Stimulated activated CD4-positive, alpha-beta T cell treated with anti-CD3 and anti-CD28 coated beads, Interleukin-4, amount 100 ng/mL, for 48 hours (primary cell): Measurements from ENCODE around the gene CMYA5.
"Not testable (repeated sequence)": the region's sequence is repeated elsewhere in the genome, so short reads cannot be mapped to it uniquely, and the experiment has no call there.

ENCODE experiments used
- DNase-seq, 2 donors: peaks; one replicate each; pipeline ENCODE4 v3.0.0-alpha.2; 2020; ENCODE audit warnings: low read depth in 2 of 2

The CMYA5 gene

DNA sequence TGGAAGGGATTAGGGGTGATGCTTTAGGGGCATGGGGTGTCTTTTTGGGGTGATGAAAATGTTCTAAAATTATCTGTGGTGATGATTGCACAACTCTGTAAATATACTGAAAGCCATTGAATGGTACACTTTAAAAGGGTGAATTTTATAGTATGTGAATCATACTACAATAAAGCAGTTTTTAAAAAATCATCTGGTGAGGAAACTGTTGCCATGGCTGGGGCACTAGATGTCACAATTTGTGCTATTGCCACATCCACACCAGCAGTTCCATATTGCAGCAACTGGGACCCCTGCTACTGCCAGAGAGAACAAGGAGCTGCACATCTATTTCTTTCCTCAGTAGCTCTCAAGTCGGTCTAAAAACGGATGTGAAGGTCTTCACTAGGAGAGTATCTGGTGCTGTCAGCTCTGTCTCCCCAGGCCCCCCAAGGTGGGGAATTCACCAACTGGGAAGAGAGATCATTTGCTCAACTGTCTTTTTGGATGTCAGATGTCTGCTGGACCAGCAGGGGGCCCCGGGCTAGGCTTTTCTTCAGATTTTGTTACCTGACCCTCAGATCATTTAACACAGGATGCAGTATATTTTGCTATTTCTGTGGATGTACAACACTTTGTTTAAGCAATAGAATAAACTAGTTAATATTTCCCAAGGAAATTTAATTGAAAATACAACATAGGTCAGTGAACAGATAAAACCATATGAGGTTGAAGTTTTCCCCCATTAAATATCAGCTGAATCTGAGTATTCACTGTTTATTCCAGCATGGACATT, 13.2 kb downstream of the CMYA5 start:
- DNase-seq, result peak in 1 of 2 donors; percentile 23

DNA sequence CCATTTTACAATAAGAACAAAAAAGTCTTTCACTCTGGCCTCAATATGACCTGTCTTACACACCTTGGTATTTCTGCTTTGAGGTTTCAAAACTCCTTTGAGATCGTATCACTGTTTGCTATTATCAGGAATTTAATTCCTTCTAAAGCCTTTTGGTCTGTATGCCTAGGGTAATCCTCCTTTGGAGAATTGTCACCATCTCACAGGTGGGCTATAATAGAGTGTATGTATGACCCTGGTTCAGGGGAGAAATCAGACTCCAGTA, 13.7 kb downstream of the CMYA5 start:
- DNase-seq, result no peak

DNA sequence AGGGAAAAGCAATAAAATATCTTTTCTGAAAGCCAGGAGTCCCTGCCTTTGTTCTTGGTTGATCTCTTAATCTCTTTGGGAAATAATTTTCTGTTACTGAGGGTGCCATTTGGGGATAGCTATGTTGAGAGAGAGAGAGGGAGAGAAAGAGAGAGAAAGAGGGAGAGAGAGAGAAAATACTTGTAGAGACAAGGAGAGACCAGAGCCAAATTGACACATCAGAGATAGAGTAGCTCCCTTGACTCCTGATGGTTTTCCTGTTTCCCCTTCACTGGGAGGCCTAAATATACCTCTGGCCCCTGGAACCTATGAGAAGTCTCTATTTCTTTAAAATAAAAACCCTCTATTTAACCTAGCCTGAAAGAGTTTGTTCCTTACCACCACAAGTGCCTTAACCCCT, 14.9 kb downstream of the CMYA5 start:
- no peak for DNase-seq

- DNase-seq, result no peak
Observed at GRCh38 chr5:79705632-79706031, 16.0 kb downstream of the CMYA5 start.

DNA sequence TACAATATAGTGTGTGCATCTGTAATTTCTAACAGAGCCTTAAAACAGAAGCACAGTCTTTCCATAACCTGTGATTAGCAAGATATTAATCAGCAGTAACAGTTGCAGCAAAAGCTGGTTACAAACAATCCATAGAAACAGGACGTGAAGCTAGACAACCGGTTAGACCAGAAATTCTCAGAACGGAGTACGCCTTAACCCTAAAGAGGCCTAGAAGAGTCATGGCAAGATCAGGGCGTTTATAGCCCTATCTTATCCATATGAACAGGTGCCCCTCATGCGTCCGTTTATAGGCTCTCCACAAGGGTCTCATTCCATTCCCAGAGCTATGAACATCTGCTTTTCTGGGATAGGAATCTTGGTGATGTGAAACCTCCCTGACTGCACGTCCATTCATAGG, 16.7 kb downstream of the CMYA5 start:
- not testable (repeated sequence) for DNase-seq

GRCh38 chr5:79707535-79707934, 17.9 kb downstream of the CMYA5 start:
- DNase-seq, result no peak

DNA sequence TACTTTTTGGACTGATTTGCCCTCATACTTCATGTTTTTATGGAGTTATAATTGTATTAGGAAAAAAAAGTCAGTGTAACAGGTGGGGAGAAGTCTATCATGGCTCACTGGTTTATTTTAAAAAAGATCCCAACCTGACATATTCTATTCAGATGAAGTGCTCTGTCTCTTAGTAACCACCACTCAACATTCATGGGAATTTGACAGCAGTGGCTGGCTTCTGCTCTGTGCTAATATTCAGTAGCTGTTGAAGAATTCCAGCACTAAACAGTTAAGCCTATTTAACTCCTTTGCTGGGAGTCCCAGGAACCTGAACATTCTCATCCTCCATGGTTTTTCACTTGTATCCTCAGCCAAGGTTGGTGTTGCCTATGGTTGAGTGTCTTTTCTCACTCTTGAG, 23.1 kb downstream of the CMYA5 start:
- DNase-seq, result no peak

DNA sequence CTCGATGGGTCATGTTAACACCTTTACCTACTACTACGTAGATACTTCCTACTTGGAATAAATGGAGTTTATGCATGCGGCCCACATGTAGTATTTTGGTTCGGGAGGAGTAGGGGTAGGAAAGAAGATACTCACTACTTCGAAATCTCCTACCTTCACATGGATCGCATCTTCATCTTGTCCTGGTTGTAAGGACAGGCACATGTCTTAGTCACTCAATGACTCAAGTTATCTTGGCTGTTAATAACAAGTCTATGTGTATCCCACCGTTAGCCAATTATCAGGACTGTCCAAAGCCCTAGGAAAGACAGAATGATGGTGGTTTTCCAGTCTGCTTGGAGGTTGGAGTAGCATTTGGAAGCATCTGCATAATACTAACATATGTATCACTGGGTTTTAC, 24.1 kb downstream of the CMYA5 start:
- no peak for DNase-seq

GRCh38 chr5:79716839-79717238, 27.2 kb downstream of the CMYA5 start:
- DNase-seq, result no peak

GRCh38 chr5:79720096-79720495, 30.5 kb downstream of the CMYA5 start:
- DNase-seq, result no peak

GRCh38 chr5:79727451-79728355, 38.1 kb downstream of the CMYA5 start:
- no peak for DNase-seq

DNA sequence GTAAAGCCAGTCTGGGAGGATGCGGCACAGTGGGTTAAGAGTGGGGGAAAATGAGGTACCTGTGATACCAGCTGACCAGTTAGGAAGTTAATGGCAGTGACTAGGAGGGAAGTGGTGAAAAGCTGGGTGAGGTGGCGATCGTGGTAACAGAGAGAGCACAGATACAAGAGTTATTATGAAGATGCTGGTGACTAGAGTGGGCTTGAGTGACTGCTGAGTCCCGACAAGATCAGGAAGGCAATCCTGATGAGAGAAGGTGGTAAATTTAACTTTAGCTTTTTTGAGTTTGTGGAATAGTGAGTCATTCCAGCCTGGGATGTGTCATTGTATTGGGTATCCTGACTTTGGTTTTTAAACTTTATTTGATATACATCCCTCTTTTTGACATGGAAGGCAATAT, 38.8 kb downstream of the CMYA5 start:
- DNase-seq, result no peak

- no peak for DNase-seq
Observed at GRCh38 chr5:79729679-79730078, 40.0 kb downstream of the CMYA5 start.

DNA sequence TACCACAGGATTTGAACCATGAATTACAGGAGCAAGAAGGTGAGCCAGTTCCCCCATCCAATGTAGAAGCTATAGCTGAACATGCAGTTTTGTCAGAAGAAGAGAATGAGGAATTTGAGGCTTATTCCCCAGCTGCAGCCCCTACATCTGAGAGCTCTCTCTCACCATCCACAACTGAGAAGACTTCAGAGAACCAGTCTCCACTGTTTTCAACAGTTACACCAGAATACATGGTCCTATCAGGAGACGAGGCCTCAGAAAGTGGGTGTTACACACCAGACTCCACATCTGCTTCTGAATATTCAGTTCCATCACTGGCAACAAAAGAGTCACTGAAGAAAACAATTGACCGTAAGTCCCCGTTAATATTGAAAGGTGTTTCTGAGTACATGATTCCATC, 40.9 kb downstream of the CMYA5 start:
- no peak for DNase-seq

DNA sequence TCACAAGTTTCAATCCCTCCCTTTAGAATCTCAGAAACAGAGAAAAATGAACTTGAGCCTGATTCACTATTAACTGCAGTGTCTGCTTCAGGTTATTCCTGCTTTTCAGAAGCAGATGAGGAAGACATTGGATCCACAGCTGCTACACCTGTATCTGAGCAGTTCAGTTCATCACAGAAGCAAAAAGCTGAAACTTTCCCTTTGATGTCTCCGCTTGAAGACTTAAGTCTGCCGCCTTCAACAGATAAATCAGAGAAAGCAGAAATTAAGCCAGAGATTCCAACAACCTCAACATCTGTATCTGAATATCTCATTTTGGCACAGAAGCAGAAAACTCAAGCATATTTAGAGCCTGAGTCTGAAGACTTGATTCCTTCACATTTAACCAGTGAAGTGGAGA, 42.1 kb downstream of the CMYA5 start:
- no peak for DNase-seq

DNA sequence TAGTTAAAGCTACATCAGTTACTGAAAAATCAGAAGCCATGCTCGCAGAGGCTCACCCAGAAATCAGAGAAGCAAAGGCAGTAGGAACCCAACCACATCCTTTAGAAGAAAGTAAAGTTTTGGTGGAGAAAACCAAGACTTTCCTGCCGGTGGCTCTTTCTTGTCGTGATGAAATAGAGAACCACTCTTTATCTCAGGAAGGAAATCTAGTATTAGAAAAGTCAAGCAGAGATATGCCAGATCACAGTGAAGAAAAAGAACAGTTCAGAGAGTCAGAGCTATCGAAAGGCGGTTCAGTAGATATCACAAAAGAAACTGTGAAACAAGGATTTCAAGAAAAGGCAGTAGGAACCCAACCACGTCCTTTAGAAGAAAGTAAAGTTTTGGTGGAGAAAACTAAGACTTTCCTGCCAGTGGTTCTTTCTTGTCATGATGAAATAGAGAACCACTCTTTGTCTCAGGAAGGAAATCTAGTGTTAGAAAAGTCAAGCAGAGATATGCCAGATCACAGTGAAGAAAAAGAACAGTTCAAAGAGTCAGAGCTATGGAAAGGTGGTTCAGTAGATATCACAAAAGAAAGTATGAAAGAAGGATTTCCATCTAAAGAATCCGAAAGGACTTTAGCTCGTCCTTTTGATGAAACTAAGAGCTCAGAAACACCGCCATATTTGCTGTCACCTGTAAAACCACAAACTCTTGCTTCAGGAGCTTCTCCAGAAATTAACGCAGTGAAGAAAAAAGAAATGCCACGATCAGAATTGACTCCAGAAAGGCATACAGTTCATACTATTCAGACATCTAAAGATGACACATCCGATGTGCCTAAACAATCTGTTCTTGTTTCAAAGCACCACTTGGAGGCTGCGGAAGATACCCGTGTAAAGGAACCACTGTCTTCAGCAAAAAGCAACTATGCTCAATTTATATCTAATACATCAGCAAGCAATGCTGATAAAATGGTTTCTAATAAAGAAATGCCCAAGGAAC, 47.2 kb downstream of the CMYA5 start:
- DNase-seq, result no peak

GRCh38 chr5:79738349-79738748, 48.7 kb downstream of the CMYA5 start:
- DNase-seq, result no peak

DNA sequence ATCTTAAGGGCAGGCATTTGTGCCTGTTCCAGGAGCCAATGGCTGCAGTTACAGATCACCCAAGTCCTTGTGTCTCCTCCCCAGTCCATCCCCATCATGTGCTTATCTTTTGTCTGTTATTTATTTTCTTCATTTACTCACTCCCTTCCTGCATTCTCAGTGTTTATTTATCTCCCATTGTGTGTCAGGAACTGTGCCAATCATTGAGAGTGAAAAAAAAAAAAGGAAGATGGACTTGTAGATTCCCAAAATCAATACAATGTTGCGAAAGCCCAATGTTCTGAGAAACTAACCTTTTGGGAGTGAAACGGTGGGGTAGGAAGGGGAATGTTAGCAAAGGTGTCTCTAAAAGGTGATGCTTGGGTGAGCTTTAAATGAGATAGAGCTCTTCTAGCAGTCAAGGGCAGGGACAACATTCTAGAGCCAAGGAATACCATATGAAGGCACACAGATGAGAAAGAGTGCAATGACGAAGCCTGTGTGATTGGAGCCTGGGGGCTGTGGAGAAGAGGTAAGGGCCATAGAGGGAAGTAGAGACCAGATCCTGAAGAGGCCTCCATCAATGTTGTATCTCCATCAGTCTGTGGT, 53.0 kb downstream of the CMYA5 start:
- DNase-seq, result no peak

- DNase-seq, result no peak
Observed at GRCh38 chr5:79743846-79744605, 54.4 kb downstream of the CMYA5 start.

DNA sequence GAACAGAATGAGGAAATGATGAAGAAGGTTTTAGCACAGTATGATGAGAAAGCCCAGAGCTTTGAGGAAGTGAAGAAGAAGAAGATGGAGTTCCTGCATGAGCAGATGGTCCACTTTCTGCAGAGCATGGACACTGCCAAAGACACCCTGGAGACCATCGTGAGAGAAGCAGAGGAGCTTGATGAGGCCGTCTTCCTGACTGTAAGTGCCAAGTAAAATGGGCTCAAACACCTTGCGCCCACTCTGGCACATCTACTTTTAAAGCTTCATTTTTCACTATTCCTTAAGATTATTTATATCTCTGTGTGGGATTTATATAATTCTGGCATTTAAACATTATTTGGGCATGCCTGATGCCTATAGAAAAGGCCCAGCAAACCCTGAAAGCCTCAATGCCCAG, 55.6 kb downstream of the CMYA5 start:
- no peak for DNase-seq
